ENCODE results near the gene CDCA5. TPM values are rescaled to one million over a fixed set of nuclear protein-coding genes. Genes with fewer than 3 reads are reported as not detected.

The CDCA5 gene
- total RNA-seq, 1 experiment from 2014 or later = 94.8 TPM

DNA sequence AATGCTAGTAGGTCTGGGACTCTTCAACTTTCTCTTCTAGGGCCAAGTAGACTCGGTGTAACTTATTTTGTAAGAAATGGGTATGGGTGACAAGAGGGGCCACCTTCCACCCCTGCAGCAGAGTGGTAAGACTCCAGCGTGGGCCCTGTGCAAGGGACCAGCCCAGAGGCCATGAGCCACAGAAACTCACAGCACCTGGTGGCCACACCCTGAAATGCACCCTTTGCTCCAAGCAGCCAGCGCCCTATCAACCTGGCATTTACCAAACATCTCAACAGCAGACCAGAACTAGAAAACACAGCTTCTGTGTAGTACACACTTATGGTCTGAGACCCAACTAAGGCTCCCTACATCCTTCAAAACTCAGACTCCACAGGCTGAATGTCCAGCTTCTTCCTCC is 5.7 kb downstream of the CDCA5 start:
- Histone ChIP-seq H4K5ac (ENCODE audit: insufficient read length, low read depth, low read length) (no peak overlapping the region), H4K91ac (ENCODE audit: insufficient read length, low read depth, low read length) (no peak overlapping the region), H2BK15ac (ENCODE audit: low read depth, low read length) (no peak overlapping the region), H2AFZ (ENCODE audit: low read length) (no peak overlapping the region), H3K23me2 (ENCODE audit: insufficient read length, low read depth, low read length, poor library complexity, severe bottlenecking) (peaks cover 1% of the 10 kb centered on the region), H3K9me3 (ENCODE audit: control insufficient read depth, low read depth, low read length) (no peaks in the 10 kb centered on the region), H4K20me1 (ENCODE audit: control insufficient read depth, insufficient read depth, insufficient read length) (no peaks in the 10 kb centered on the region), H4K8ac (replicated peaks; ENCODE audit: insufficient read length, low read depth, low read length) (no peak overlapping the region), H2AK5ac (ENCODE audit: insufficient read length, low read length) (no peak overlapping the region), H3K4ac (ENCODE audit: low read depth, low read length) (no peak overlapping the region), H3K79me2 (ENCODE audit: insufficient read depth, low read length) (peaks cover 5% of the 10 kb centered on the region; the same call in 1 of the 2 replicates), H3K27me3 (ENCODE audit: insufficient read depth, low read length) (no peaks in the 10 kb centered on the region), H3K9ac (ENCODE audit: extremely low read depth, insufficient read length, low read length) (no peak overlapping the region), H2BK120ac (ENCODE audit: low read depth, low read length, poor library complexity, severe bottlenecking) (no peak overlapping the region), H3K23ac (ENCODE audit: insufficient read length, low read depth, low read length) (no peak overlapping the region), H3K4me2 (ENCODE audit: insufficient read depth, insufficient read length, low read length) (peak overlapping the region; percentile 1), H2BK12ac (ENCODE audit: insufficient read length, low read depth, low read length) (no peak overlapping the region), H2BK20ac (ENCODE audit: low read depth, low read length, poor library complexity, severe bottlenecking) (no peak overlapping the region), H3K4me1 (ENCODE audit: insufficient read depth, low read length) (no peaks in the 10 kb centered on the region), H2BK5ac (ENCODE audit: insufficient read length, low read length) (no peak overlapping the region), H3K14ac (ENCODE audit: insufficient read depth, low read length) (no peak overlapping the region), H3K27ac (ENCODE audit: insufficient read length, low read depth, low read length) (no peak overlapping the region), H3K56ac (ENCODE audit: insufficient read length, low read depth, low read length) (no peak overlapping the region), H3T11ph (ENCODE audit: low read length) (no peak overlapping the region), H3K18ac (ENCODE audit: insufficient read length, low read depth, low read length) (no peak overlapping the region), H3K79me1 (ENCODE audit: insufficient read depth, low read depth, low read length, poor library complexity, severe bottlenecking) (peaks cover 13% of the 10 kb centered on the region)
- H3K36me3 Mint-ChIP-seq (ENCODE audit: insufficient read depth in 1 of 3, low read depth in 3 of 3) = peaks cover 48 to 73% (median 72%) of the 10 kb centered on the region in 3 experiments
- peak overlapping the region in 1 of 2 experiments; percentile 35; a peak in 1 of 5 replicates for H3K4me3 Mint-ChIP-seq
- TF ChIP-seq CTCF (conservative IDR thresholded peaks at IDR 0.05) = peak; percentile 76
- peak; percentile 64 for DNase-seq
- no peaks in the 10 kb centered on the region for H3K27me3 Mint-ChIP-seq (ENCODE audit: low read depth)
- peaks cover 14 to 16% of the 10 kb centered on the region in 2 experiments for H3K4me1 Mint-ChIP-seq
- no CpG with 5 or more reads among the region's 3 CpGs for WGBS (ENCODE audit: extremely low coverage, insufficient read length, low lambda C conversion rate)
- peak overlapping the region in 1 of 3 experiments; percentile 88; a peak in 3 of 7 replicates for H3K27ac Mint-ChIP-seq
- H3K9me3 Mint-ChIP-seq = no peaks in the 10 kb centered on the region; a peak in 1 of 5 replicates

Data from H9 (cell line).